ENCODE measurements around the gene KCTD18.

KCTD18 gene

GRCh38 chr2:200466425-200467418 lies 43.1 kb downstream of the KCTD18 start:
- TF ChIP-seq CTCF (IDR thresholded peaks at IDR 0.05), result no peak
- Histone ChIP-seq H3K36me3 (no peaks in the 10 kb centered on the region), H3K9me3 (no peaks in the 10 kb centered on the region), H3K27me3 (no peaks in the 10 kb centered on the region), H3K27ac (no peak overlapping the region), H3K4me1 (ENCODE audit: control insufficient read depth in 1 of 2, insufficient read depth in 1 of 2, low read depth in 1 of 2, low read length in 1 of 2) (no peaks in the 10 kb centered on the region), H3K4me3 (ENCODE audit: low read depth in 1 of 2, low read length in 1 of 2) (no peak overlapping the region)

- Histone ChIP-seq H3K4me1 (ENCODE audit: control insufficient read depth in 1 of 2, insufficient read depth in 1 of 2, low read depth in 1 of 2, low read length in 1 of 2) (no peaks in the 10 kb centered on the region), H3K27me3 (no peaks in the 10 kb centered on the region), H3K27ac (no peak overlapping the region), H3K9me3 (no peaks in the 10 kb centered on the region), H3K36me3 (no peaks in the 10 kb centered on the region), H3K4me3 (ENCODE audit: low read depth in 1 of 2, low read length in 1 of 2) (no peak overlapping the region)
- TF ChIP-seq CTCF (IDR thresholded peaks at IDR 0.05), result no peak
These were observed 46.4 kb downstream of the KCTD18 start for GRCh38 chr2:200463452-200463851.

- no peaks in the 10 kb centered on the region for H3K36me3 ChIP-seq
- no peaks in the 10 kb centered on the region for H3K9me3 ChIP-seq
- no peaks in the 10 kb centered on the region for H3K27me3 ChIP-seq
- H3K27ac ChIP-seq, result no peak overlapping the region
- no peak for TF ChIP-seq CTCF (IDR thresholded peaks at IDR 0.05)
- H3K4me1 ChIP-seq (ENCODE audit: control insufficient read depth in 1 of 2, insufficient read depth in 1 of 2, low read depth in 1 of 2, low read length in 1 of 2), result no peaks in the 10 kb centered on the region
- no peak overlapping the region for H3K4me3 ChIP-seq (ENCODE audit: low read depth in 1 of 2, low read length in 1 of 2)
These were observed 47.8 kb downstream of the KCTD18 start for GRCh38 chr2:200461846-200462710.

- Histone ChIP-seq H3K27me3 (no peaks in the 10 kb centered on the region), H3K36me3 (no peaks in the 10 kb centered on the region), H3K9me3 (no peaks in the 10 kb centered on the region), H3K4me3 (ENCODE audit: low read depth in 1 of 2, low read length in 1 of 2) (no peak overlapping the region), H3K4me1 (ENCODE audit: control insufficient read depth in 1 of 2, insufficient read depth in 1 of 2, low read depth in 1 of 2, low read length in 1 of 2) (no peaks in the 10 kb centered on the region), H3K27ac (no peak overlapping the region)
- TF ChIP-seq CTCF (IDR thresholded peaks at IDR 0.05), result no peak
These were observed 50.8 kb downstream of the KCTD18 start for GRCh38 chr2:200459101-200459500.

GRCh38 chr2:200456567-200456966 lies 53.3 kb downstream of the KCTD18 start:
- Histone ChIP-seq H3K27me3 (no peaks in the 10 kb centered on the region), H3K4me1 (ENCODE audit: control insufficient read depth in 1 of 2, insufficient read depth in 1 of 2, low read depth in 1 of 2, low read length in 1 of 2) (no peaks in the 10 kb centered on the region), H3K27ac (no peak overlapping the region), H3K36me3 (no peaks in the 10 kb centered on the region), H3K4me3 (ENCODE audit: low read depth in 1 of 2, low read length in 1 of 2) (no peak overlapping the region), H3K9me3 (no peaks in the 10 kb centered on the region)
- no peak for TF ChIP-seq CTCF (IDR thresholded peaks at IDR 0.05)

Measured in neutrophil (primary cell).